ENCODE data around the gene MPST.

The MPST gene

GRCh38 chr22:37048133-37048532, 28.6 kb downstream of the MPST start:
- no peak for DNase-seq

GRCh38 chr22:37049224-37049623, 29.7 kb downstream of the MPST start:
- DNase-seq: no peak

- no peak for DNase-seq
Measured at GRCh38 chr22:37050913-37051312, 31.4 kb downstream of the MPST start.

- DNase-seq: no peak
Measured at GRCh38 chr22:37051391-37052385, 32.1 kb downstream of the MPST start, which contains the start of gene KCTD17. Gene KCTD17, plus strand, starts transcription at chr22:37051742. Its CDS starts 19 bp downstream, at chr22:37051761.

GRCh38 chr22:37052386-37053309, 33.1 kb downstream of the MPST start:
- no peak for DNase-seq

GRCh38 chr22:37053310-37054055, 33.9 kb downstream of the MPST start:
- DNase-seq: no peak

GRCh38 chr22:37054056-37054395, 34.5 kb downstream of the MPST start:
- no peak for DNase-seq

- no peak for DNase-seq
Measured at GRCh38 chr22:37054600-37055365, 35.2 kb downstream of the MPST start.

GRCh38 chr22:37056246-37056645, 36.7 kb downstream of the MPST start:
- no peak for DNase-seq

GRCh38 chr22:37057226-37057625, 37.7 kb downstream of the MPST start:
- no peak for DNase-seq

- DNase-seq: no peak
Measured at GRCh38 chr22:37057796-37058510, 38.4 kb downstream of the MPST start.

GRCh38 chr22:37058917-37059701, 39.6 kb downstream of the MPST start:
- no peak for DNase-seq

- no peak for DNase-seq
Measured at GRCh38 chr22:37059876-37060449, 40.4 kb downstream of the MPST start.

- DNase-seq: no peak
Measured at GRCh38 chr22:37060801-37061610, 41.5 kb downstream of the MPST start.

GRCh38 chr22:37061611-37062375, 42.3 kb downstream of the MPST start:
- DNase-seq: no peak

GRCh38 chr22:37062376-37062675, 42.8 kb downstream of the MPST start:
- no peak for DNase-seq

GRCh38 chr22:37062702-37063381, 43.3 kb downstream of the MPST start:
- DNase-seq: no peak
